GOT3 (cell line): ENCODE data around the gene OGFR.

Experiments
- DNase-seq: peaks from one replicate; lab custom pipeline; 2025; ENCODE audit warnings: mixed read lengths; lab: John Stamatoyannopoulos, UW

OGFR gene, protein sequence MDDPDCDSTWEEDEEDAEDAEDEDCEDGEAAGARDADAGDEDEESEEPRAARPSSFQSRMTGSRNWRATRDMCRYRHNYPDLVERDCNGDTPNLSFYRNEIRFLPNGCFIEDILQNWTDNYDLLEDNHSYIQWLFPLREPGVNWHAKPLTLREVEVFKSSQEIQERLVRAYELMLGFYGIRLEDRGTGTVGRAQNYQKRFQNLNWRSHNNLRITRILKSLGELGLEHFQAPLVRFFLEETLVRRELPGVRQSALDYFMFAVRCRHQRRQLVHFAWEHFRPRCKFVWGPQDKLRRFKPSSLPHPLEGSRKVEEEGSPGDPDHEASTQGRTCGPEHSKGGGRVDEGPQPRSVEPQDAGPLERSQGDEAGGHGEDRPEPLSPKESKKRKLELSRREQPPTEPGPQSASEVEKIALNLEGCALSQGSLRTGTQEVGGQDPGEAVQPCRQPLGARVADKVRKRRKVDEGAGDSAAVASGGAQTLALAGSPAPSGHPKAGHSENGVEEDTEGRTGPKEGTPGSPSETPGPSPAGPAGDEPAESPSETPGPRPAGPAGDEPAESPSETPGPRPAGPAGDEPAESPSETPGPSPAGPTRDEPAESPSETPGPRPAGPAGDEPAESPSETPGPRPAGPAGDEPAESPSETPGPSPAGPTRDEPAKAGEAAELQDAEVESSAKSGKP

DNA sequence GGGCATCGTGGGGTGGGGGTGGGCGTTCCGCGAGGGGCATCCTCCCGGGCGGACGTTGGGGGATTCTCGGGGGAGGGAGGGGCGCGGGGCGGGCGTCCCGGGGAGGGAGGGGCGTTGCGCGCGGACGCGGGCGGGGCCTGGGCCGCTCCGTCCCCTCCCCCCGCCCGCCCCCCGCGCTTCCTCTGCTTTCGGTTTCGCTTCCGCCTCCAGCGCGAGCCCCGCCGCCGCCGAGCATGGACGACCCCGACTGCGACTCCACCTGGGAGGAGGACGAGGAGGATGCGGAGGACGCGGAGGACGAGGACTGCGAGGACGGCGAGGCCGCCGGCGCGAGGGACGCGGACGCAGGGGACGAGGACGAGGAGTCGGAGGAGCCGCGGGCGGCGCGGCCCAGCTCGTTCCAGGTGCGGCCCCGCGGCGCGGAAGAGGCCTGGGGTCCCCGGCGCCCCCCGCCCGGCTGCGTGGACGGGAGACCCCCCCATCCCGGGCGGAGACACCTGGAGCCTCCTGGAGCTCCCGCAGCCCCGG lies at the start of gene OGFR:
Gene OGFR (plus strand): TSS at position 209 of the 528 bp plus-strand sequence. CDS start 25 bp downstream, at position 234.
- DNase-seq = no peak

DNA sequence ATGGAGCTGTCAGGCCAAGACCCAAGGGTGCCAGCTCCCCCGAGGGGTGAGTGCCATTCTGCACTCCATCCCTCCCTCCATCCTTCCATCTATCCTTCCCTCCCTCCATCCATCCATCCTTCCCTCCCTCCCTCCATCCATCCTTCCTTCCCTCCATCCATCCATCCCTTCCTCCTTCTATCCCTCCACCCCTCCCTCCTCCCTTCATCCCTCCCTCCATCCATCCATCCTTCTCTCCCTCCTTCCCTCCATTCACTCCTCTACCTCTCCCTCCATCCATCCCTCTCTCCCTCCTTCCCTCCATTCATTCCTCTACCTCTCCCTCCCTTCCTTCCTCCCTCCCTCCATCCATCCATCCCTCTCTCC lies 49.7 kb upstream of the OGFR start:
- no peak for DNase-seq

DNA sequence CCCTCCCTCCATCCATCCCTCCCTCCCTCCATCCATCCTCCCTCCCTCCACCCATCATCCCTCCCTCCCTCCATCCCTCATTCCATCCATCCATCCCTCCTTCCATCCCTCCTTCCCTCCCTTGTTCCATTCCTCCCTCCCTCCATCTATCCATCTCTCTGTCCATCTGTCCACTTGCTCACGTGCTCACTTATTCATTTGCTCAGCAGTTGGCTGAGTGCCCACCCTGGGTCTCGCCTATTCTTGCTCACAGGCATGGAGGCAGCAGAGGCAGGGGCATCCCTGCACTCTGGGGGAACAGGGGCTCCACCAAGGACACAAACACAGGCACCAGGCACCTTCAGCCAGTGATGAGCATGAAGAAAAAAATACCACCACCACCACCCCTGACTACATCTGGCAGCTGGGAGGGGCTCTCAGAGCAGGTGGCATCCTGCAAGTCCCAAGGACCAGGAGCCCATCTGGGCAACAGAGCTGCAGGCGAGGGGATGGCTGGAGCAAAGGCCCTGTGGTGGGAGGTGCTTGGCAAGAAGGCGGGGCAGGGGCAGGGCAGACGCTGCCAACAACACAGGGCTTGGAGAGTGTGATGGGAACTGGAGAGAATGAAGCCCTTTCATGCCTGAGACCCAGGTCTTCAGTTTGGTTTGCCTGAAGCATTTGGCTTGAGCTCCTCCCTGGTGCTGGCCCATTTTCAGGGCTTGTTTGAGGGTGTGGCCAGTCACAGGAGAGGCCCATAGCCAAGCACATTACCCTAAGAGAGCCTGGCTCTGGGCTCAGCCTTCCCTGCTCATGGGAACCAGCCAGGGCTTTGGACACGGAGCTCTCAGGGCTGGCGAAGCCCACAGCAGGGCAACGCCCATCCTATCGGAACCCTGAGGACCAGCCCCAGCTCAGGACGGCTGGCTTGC lies 48.6 kb upstream of the OGFR start:
- no peak for DNase-seq

GRCh38 chr20:62758226-62758912 lies 46.3 kb upstream of the OGFR start:
- DNase-seq = no peak

- DNase-seq = no peak
These were observed 44.6 kb upstream of the OGFR start for GRCh38 chr20:62759981-62760431.

GRCh38 chr20:62760471-62760855 lies 44.2 kb upstream of the OGFR start:
- DNase-seq = no peak

DNA sequence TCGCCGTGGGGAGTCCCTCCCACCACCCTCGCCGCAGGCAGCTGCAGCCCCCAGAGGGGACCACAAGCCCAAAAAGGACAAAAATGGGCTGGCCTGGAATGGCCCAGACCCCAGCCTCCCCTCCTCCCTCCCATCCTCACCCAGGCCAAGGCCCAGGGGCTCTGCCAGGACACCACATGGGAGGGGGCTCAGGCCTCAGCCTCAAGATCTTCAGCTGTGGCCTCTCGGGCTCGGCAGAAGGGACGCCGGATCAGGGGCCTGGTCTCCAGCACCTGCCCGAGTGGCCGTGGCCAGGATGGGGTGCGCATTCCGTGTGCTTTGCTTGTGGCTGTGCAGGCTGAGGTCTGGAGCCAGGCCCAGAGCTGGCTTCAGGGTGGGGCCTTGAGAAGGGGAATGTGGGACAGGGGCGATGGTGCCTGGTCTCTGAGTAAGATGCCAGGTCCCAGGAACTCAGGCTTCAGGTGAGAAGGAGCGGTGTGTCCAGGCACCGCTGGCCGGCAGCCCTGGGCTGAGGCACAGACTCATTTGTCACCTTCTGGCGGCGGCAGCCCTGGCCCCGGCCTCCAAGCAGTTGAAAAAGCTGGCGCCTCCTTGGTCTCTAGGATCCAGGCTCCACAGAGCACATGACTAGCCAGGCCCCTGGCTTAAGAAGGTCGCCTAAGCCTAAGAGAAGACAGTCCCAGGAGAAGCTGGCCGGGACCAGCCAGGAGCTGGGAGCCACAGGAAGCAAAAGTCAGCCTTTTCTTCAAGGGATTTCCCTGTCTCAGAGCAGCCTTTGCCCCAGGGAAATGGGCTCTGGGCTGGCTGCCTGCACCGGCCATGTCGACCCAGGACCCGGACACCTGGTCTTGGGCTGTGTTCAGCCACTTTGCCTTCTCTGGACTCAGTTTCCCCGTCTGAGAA lies 43.5 kb upstream of the OGFR start:
- no peak for DNase-seq

DNA sequence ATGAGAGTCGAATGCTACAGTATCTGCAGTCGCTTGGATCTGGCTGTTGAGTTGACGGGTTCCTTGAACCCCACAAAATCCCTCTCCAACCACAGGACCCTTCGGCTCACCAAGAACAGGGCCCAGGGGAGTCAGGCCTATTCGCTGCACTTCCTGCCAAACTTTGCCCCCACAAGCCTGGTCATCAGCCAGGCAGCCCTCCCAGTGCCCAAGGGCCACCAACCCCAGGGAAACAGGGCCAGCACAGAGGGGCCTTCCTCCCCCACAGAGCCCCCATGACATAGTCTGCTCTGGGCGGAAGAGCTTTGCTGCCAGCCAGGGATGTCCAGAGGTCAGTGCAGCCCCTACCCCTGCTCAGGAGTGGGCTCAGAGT lies 42.9 kb upstream of the OGFR start:
- DNase-seq = no peak

GRCh38 chr20:62762376-62762775 lies 42.3 kb upstream of the OGFR start:
- no peak for DNase-seq

- DNase-seq = no peak
These were observed 41.8 kb upstream of the OGFR start for GRCh38 chr20:62762801-62763368.

DNA sequence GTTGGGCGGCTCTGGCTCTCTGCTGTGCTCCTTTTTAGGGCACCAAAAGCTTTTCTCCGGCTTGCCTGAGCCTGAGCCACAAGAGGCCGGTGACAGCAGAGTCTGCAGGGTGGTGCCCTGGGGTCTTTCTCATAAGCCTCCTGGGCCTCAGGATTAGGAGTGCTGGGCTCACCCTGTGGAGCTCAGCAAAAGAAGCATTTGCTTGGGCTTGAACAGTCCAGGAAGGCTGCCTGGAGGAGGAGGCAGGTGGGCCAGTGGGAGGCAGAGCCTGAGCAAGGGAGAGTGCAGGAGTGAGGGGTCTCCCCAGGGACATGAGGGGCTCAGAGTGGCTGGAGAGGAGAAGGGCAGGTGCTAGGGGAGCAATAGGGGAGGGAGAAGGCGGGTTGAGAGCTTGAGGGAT lies 41.2 kb upstream of the OGFR start:
- DNase-seq = no peak

DNA sequence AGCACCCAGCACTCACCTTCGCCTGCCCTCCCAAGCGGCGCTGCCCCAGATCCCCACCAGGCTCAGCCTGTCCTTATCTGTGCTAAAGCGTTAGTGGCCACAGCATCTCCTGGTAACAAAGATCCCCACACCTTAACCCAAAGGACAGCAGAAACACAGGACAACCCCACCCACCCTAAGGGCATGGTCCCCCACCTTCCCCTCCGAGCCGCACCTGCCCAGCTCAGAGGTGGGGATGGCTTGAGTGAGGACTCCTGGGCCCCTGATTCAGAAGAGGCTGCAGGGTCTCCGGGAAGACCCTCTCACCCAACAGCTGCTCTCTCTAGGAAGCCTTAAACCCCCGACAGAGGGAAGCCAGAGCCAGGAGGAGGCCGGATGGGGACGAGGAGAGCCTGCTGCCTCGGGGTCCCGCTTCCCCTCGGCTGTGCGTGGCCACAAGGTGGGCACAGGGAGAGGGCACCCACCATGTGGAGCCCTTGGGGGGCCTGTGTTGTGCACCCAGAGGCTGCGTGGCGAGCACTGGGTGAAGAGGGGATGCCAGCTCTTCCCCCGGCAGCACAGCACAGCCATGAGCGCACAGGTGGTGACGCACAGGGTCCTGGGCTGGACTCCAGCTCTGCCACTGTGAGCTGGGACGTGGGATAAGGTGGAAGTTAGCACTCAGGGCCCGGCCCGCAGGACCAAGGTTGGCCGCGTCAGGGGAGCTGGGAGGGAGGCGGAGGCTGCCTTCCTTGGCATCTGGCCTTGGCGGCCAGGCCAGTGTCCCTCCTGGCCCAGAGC lies 40.3 kb upstream of the OGFR start:
- DNase-seq = no peak

GRCh38 chr20:62765021-62765420 lies 39.6 kb upstream of the OGFR start:
- DNase-seq = no peak

DNA sequence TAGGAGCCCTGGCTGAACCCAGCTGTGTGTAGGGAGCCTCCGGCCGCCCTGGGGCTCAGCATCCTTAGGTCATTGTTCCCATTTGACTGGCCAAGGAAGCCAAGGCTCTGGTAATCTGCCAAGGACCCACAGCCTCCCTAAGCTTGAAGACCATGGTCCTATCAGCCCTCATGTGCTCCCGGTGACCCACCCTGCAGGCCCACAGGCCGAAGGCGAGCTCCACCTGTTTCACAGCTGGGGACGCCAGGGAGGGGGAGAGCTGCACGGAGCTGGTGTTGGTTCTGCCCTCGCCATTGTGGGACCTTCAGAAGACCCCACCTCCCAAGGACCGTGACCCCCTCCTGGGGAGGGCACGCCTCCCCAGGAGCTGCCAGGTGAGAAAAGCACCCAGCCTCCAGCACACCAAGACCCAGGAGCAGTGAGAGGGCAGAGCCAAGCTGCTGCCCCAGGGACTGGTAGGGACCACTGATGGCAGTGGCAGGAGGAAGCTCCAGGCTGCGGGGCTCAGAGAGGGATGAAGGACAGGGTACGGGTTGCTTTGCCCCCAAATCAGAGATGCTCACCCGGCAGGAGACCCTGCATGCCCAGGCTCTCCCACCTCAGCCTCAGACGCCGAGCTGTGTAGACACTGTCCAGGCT lies 39.1 kb upstream of the OGFR start:
- no peak for DNase-seq

DNA sequence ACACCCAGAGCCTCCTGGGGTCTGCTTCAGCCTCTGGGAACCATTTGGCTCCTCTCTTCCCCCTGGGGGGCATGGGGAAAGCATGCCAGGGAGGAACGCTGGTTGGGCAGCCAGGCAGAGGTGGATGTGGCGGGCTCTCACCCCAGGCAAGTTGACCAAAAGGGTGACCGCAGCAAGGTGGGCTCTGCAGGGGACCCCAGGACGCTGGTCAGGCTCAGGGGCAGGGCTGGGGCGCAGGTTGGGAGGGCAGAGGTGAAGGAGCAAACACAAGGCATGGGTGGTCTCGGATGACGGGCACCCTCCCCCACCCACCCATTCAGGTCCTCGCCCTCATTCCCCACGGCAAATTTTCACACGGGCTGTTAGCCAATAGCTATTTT lies 38.6 kb upstream of the OGFR start:
- no peak for DNase-seq

DNA sequence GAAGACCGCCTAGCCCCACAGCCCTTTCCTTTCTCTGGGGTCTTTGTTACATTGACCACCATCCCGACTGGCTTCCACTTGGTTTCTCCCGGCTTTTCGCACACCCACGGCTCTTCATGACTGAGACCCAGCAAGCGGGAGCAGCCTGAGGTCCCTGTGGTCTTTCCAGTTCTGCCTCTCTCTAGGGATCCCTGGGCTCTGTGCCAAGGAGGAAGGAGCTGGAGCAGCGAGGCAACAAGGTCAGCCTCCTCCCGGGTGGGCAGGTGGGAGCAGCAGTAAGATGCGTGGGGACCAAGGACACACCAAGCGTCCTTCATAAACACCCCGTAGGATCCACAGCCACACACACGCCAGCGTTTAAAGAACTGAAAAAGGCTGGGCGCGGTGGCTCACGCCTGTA lies 37.9 kb upstream of the OGFR start:
- no peak for DNase-seq

DNA sequence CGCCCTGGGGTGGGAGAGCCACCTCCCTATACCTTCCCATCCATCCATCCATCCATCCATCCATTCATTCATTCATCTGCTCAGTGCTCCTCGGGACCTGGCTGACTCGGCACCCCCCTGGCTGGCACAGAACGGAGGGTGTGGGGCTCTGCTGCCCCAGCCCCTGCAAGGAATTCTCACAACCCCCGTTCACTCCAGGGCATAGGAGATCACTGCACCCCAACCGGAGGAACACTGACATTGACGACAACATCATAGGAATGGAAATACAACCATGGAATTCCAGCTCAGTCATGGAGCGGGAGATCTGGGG lies 36.4 kb upstream of the OGFR start:
- no peak for DNase-seq

GRCh38 chr20:62768551-62769287 lies 35.9 kb upstream of the OGFR start:
- DNase-seq = no peak
